Right renal pelvis (tissue), 4 donors: Measurements from ENCODE around the gene TCEAL5. TPM values are rescaled to one million over a fixed set of nuclear protein-coding genes. Genes with fewer than 3 reads are reported as not detected.
"Not testable (repeated sequence)": the region's sequence is repeated elsewhere in the genome, so short reads cannot be mapped to it uniquely, and the experiment has no call there.

Experiments
- DNase-seq, 4 donors: peaks; one replicate each; pipeline ENCODE4 v3.0.0-alpha.2; 2013; ENCODE audit warnings: low read depth in 4 of 4, low spot score in 3 of 4, missing footprints in 1 of 4
- polyA plus RNA-seq, 4 donors: library from polyadenylated mRNA; unstranded; fragments of 120-200 nt; gene quantifications; one replicate each; pipeline ENCODE4 v1.2.1, GENCODE V29; 2013; ENCODE audit not compliant: insufficient read length in 4 of 4

Gene TCEAL5
- polyA plus RNA-seq, 4 donors: 11.4 to 13.9 (median 13.2) TPM

- not testable (repeated sequence) for DNase-seq
Measured at GRCh38 chrX:103235608-103236007, 40.9 kb downstream of the TCEAL5 start.

DNA sequence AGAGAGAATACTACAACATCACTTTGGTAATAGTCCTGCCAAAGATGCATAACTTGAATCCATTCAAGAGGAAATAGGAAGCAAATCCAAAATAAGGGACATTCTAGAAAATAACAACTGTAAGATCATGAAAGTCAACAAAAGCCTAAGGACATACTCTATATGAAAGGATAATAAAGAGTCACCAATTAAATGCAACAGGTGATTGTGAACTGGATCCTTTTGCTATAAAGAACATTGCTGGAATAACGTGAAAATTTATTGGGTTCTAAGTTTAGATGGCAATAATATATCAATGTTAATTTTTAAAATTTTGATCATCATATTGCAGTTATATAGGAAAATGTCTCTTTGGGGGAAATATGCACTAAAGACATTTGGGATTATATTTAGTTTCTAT lies 41.7 kb downstream of the TCEAL5 start:
- no peak for DNase-seq

DNA sequence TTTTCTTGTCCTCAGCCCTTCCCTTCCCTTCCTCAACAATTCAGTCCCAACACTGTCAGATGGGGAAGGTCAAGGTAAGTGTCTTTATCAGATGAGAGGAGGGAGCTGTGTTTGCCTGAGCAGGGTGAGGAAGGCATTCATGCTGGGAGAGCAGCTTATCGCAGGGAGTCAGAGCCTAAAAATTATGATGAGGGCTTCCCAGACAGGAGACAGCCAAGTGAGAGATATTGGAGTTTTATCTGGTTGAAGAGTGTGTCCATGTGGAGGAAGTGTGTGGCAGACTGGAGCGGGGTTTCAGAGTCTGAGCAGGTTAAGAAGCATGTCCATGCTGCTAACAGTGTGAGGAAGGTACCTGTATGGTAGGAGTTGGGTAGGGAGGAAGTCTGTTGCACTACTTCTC lies 43.3 kb downstream of the TCEAL5 start:
- no peak for DNase-seq

DNA sequence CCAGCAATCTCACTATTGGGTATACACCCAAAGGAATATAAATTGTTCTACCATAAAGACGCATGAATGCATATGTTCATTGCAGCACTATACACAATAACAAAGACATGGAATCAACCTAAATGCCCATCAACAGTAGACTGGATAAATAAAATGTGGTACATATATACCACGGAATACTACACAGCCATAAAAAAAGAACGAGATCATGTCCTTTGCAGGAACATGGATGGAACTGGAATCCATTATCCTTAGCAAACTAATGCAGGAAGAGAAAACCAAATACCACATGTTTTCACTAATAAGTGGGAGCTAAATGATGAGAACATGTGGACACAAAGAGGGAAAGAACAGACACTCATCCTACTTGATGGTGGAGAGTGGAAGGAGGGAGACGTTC lies 50.6 kb downstream of the TCEAL5 start:
- not testable (repeated sequence) for DNase-seq

Other genes with a start within 250 kb of the TCEAL5 start
- 10 to 100 TPM; 48.4 to 73.6 (median 66.8) TPM for gene BEX1, start 212.6 kb downstream of the TCEAL5 start, polyA plus RNA-seq
- under 1 TPM in 3 of 4 donors, not detected in 1; 0.05 to 0.18 (median 0.07) TPM for gene NXF3, start 183.6 kb downstream of the TCEAL5 start, polyA plus RNA-seq
- gene BEX4, start 61.6 kb downstream of the TCEAL5 start, polyA plus RNA-seq: 100 to 1,000 TPM; 179 to 189 (median 182) TPM
- 100 to 1,000 TPM; 144 to 179 (median 179) TPM for gene TCEAL8, start 21.6 kb downstream of the TCEAL5 start, polyA plus RNA-seq
- 10 to 100 TPM; 69.1 to 87.0 (median 84.8) TPM for gene BEX2, start 34.2 kb upstream of the TCEAL5 start, polyA plus RNA-seq
- 10 to 100 TPM; 37.9 to 48.3 (median 42.8) TPM for gene TCEAL7, start 53.5 kb upstream of the TCEAL5 start, polyA plus RNA-seq
- gene TCEAL9, start 79.8 kb upstream of the TCEAL5 start, polyA plus RNA-seq: 100 to 1,000 TPM; 213 to 250 (median 246) TPM
- 100 to 1,000 TPM; 509 to 591 (median 575) TPM for gene BEX3, start 99.8 kb upstream of the TCEAL5 start, polyA plus RNA-seq
- 1 to 10 TPM; 2.4 to 3.4 (median 2.8) TPM for gene RAB40A, start 242.7 kb upstream of the TCEAL5 start, polyA plus RNA-seq